ENCODE measurements around the gene BCLAF1. TPM values are rescaled to one million over a fixed set of nuclear protein-coding genes. Genes with fewer than 3 reads are reported as not detected.

BCLAF1 gene, protein sequence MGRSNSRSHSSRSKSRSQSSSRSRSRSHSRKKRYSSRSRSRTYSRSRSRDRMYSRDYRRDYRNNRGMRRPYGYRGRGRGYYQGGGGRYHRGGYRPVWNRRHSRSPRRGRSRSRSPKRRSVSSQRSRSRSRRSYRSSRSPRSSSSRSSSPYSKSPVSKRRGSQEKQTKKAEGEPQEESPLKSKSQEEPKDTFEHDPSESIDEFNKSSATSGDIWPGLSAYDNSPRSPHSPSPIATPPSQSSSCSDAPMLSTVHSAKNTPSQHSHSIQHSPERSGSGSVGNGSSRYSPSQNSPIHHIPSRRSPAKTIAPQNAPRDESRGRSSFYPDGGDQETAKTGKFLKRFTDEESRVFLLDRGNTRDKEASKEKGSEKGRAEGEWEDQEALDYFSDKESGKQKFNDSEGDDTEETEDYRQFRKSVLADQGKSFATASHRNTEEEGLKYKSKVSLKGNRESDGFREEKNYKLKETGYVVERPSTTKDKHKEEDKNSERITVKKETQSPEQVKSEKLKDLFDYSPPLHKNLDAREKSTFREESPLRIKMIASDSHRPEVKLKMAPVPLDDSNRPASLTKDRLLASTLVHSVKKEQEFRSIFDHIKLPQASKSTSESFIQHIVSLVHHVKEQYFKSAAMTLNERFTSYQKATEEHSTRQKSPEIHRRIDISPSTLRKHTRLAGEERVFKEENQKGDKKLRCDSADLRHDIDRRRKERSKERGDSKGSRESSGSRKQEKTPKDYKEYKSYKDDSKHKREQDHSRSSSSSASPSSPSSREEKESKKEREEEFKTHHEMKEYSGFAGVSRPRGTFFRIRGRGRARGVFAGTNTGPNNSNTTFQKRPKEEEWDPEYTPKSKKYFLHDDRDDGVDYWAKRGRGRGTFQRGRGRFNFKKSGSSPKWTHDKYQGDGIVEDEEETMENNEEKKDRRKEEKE
- total RNA-seq (2021; ENCODE audit: unreplicated experiment) (159 TPM), Bru-seq, nascent RNA (percentile 99 among the genes with signal in this experiment), BruChase-seq, experiment 1, labeled RNA remaining after a 6-hour chase (percentile 99 among the genes with signal in this experiment), BruChase-seq, experiment 2, labeled RNA remaining after a 2-hour chase (percentile 98 among the genes with signal in this experiment)
- polyA plus RNA-seq (2012) = 47.4 and 61.7 TPM in 2 replicates
- long read RNA-seq, full-length matches to known transcripts = 77 of 201 reads
- long read RNA-seq, partial matches to known transcripts = 109 of 201 reads
- long read RNA-seq, other reads (novel, unspliced or antisense) = 15 of 201 reads

GRCh38 chr6:136289579-136290409, at the start of gene BCLAF1:
Gene BCLAF1 (minus strand): TSS chr6:136289846. CDS start chr6:136279866, 9,980 bp downstream.
- ChIA-PET POLR2A (interaction anchor here (0.7 to 3.3 kb wide), 17 partner anchors 8 to 503 kb away, joined by 3 to 31 read pairs (median 4); partner anchors contain the start of genes MAP3K5, MAP7 and MTFR2), CTCF (interaction anchor here (1.0 to 1.2 kb wide), 3 partner anchors 28 to 380 kb away, joined by 3 read pairs; no protein-coding TSS in a partner anchor)
- TSS peak; percentile 97 for BruUV-seq (replicated peaks)
- TF ChIP-seq EGR1 (IDR thresholded peaks at IDR 0.05; ENCODE audit: low read depth) (peak; percentile 65; the same call in 1 of the 2 replicates), YY1 (IDR thresholded peaks at IDR 0.05; ENCODE audit: extremely low read depth, insufficient replicate concordance, low read depth, low read length) (peak; percentile 88), RAD21 (IDR thresholded peaks at IDR 0.05; ENCODE audit: low read depth) (no peak), SP1 (IDR thresholded peaks at IDR 0.05; ENCODE audit: low read depth) (peak; percentile 85), POLR2A (IDR thresholded peaks at IDR 0.05; ENCODE audit: borderline replicate concordance, extremely low read depth, insufficient read depth, insufficient read length) (peak; percentile 88), ZNF274 (IDR thresholded peaks at IDR 0.05; ENCODE audit: low read depth, low read length) (no peak), EZH2 (IDR thresholded peaks at IDR 0.05) (no peak), JUND (IDR thresholded peaks at IDR 0.05) (no peak), CBX3 (IDR thresholded peaks at IDR 0.05; ENCODE audit: low read depth) (no peak; the same call in 1 of the 2 replicates), POLR2AphosphoS5 (IDR thresholded peaks at IDR 0.05; ENCODE audit: low read depth, low read length) (peak; percentile 99), MAX (IDR thresholded peaks at IDR 0.05) (peak; percentile 60), TCF7L2 (IDR thresholded peaks at IDR 0.05; ENCODE audit: borderline replicate concordance, extremely low read depth, insufficient read depth, insufficient read length) (no peak), EZH2phosphoT487 (IDR thresholded peaks at IDR 0.05; ENCODE audit: borderline replicate concordance) (no peak), ELF1 (IDR thresholded peaks at IDR 0.05; ENCODE audit: borderline replicate concordance, low read depth) (peak; percentile 74)
- TF ChIP-seq, protein P1, sequence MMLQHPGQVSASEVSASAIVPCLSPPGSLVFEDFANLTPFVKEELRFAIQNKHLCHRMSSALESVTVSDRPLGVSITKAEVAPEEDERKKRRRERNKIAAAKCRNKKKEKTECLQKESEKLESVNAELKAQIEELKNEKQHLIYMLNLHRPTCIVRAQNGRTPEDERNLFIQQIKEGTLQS (IDR thresholded peaks at IDR 0.05) = no peak
- TF ChIP-seq, protein P2, sequence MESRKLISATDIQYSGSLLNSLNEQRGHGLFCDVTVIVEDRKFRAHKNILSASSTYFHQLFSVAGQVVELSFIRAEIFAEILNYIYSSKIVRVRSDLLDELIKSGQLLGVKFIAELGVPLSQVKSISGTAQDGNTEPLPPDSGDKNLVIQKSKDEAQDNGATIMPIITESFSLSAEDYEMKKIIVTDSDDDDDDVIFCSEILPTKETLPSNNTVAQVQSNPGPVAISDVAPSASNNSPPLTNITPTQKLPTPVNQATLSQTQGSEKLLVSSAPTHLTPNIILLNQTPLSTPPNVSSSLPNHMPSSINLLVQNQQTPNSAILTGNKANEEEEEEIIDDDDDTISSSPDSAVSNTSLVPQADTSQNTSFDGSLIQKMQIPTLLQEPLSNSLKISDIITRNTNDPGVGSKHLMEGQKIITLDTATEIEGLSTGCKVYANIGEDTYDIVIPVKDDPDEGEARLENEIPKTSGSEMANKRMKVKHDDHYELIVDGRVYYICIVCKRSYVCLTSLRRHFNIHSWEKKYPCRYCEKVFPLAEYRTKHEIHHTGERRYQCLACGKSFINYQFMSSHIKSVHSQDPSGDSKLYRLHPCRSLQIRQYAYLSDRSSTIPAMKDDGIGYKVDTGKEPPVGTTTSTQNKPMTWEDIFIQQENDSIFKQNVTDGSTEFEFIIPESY (IDR thresholded peaks at IDR 0.05; ENCODE audit: extremely low read depth, insufficient replicate concordance, low read length) = peak; percentile 96

More at GRCh38 chr6:136289579-136290409, at the start of gene BCLAF1:
- Histone ChIP-seq H3K4me3 (replicated peaks in 1 of 2; ENCODE audit: low read depth in 1 of 2, low read length in 2 of 2) (peak within 1 kb of the TSS; percentile 81 to 99), H2AFZ (ENCODE audit: low read depth, low read length, poor library complexity, severe bottlenecking) (no peak within 1 kb of the TSS), H3K4me2 (ENCODE audit: low read length) (peak within 1 kb of the TSS; percentile 82), H3K27me3 (ENCODE audit: insufficient read depth, low read length) (no peaks in the 10 kb centered on the region), H3K79me2 (ENCODE audit: insufficient read depth, low read length) (peaks cover 48% of the 10 kb centered on the region), H3K27ac (ENCODE audit: low read depth, low read length) (peak within 1 kb of the TSS; percentile 98), H3K9me3 (ENCODE audit: control insufficient read depth in 1 of 2, insufficient read depth in 1 of 2, low read depth in 1 of 2, low read length in 2 of 2) (no peaks in the 10 kb centered on the region), H3K9ac (ENCODE audit: low read length) (peak within 1 kb of the TSS; percentile 98), H3K9me2 (ENCODE audit: insufficient read depth) (no peaks in the 10 kb centered on the region), H3K36me3 (ENCODE audit: control insufficient read depth in 1 of 2, insufficient read depth in 2 of 2, low read length in 2 of 2) (peaks cover 0 to 9% of the 10 kb centered on the region in 2 experiments; a peak in 1 of 4 replicates), H4K20me1 (ENCODE audit: insufficient read depth) (peaks cover 34% of the 10 kb centered on the region; the same call in 1 of the 2 replicates), H3K4me1 (ENCODE audit: control insufficient read depth in 1 of 2, insufficient read depth in 2 of 2, low read length in 2 of 2) (peaks cover 9 to 24% of the 10 kb centered on the region in 2 experiments)
- intact Hi-C loops (cut with micrococcal nuclease) = loop anchor here (1.0 to 10.0 kb wide), 3 partner anchors 39 to 795 kb away; partner anchors contain the start of genes AHI1, MAP7 and MTFR2
- DNase-seq (ENCODE audit: low read depth, low spot score) (peak; percentile 97), ATAC-seq (peak; percentile 93)
- RAD21 ChIA-PET (ENCODE audit: low non-redundant PET in 1 of 2, low total read pairs in 2 of 2, uncharacterized antibody in 2 of 2, unreplicated experiment in 2 of 2) = no interaction called here

All from HCT116 (cell line).